PC-3 (cell line): Measurements from ENCODE around the gene HOXD11.

Source experiments
- EZH2 ChIP-seq: fragments of 300-600 bp; sonication (generic); IDR thresholded peaks from one replicate; pipeline ENCODE4 v1.6.1; 2017; ENCODE audit warnings: antibody characterized with exemption, mild to moderate bottlenecking, low read length; ENCODE audit not compliant: unreplicated experiment
- EZH2phosphoT487 ChIP-seq: fragments of 300-600 bp; sonication (generic); IDR thresholded peaks from 2 replicates; pipeline ENCODE4 v1.6.1; 2018; ENCODE audit warnings: mild to moderate bottlenecking, antibody characterized with exemption, low read length, borderline replicate concordance
- TF ChIP-seq, protein P1 (sequence below): fragments of 300-600 bp; sonication (generic); conservative IDR thresholded peaks from 2 replicates; pipeline ENCODE4 v1.5.1; 2017; ENCODE audit warnings: antibody characterized with exemption, low read depth, mild to moderate bottlenecking, low read length

DNA sequence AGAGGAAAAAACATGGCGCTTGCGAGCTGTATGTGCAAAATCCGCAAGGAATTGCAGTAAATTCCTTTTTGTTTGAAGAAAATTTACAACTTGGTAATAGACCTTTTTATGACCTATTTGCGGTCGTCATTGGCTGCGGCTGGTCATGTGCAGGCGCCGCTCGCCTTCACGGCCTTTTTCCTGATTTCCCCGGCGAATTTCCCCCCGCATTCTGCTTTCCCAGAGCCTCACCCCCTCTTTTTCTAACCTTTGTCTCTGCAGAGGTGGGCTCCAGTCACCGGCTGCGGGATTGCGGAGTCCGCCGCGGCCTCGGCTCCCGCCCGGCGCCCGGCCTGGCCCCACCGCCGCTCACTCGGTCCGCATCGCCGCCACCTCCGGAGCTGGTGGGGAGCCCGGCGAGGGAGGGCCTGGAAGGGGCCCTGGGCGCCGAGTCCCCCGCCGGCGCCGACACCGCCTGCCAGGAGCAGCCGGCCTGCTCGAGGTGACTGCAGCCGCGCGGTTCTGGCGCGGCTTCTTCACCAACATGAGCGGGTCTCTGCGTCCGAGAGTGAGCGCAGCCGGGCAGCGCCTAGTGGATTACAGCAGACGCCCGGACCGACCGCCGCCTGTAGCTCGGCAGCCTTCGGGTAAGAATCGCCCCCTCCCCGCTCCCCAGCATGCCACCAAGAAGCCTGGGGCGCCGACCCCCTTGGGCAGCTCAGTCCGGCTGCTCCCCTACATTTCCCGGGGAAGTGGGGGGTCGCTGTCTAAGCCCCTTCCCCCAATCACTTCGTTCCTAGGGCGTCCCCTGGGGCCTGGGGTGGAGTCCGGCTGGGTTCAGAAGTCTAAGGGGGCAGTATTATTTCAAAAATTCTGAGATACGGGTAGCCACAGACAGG is 29.5 kb downstream of the HOXD11 start:
- TF ChIP-seq, protein P1, sequence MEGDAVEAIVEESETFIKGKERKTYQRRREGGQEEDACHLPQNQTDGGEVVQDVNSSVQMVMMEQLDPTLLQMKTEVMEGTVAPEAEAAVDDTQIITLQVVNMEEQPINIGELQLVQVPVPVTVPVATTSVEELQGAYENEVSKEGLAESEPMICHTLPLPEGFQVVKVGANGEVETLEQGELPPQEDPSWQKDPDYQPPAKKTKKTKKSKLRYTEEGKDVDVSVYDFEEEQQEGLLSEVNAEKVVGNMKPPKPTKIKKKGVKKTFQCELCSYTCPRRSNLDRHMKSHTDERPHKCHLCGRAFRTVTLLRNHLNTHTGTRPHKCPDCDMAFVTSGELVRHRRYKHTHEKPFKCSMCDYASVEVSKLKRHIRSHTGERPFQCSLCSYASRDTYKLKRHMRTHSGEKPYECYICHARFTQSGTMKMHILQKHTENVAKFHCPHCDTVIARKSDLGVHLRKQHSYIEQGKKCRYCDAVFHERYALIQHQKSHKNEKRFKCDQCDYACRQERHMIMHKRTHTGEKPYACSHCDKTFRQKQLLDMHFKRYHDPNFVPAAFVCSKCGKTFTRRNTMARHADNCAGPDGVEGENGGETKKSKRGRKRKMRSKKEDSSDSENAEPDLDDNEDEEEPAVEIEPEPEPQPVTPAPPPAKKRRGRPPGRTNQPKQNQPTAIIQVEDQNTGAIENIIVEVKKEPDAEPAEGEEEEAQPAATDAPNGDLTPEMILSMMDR: no peak; the same call in 1 of the 2 replicates
- no peak for TF ChIP-seq EZH2phosphoT487
- no peak for TF ChIP-seq EZH2
